GM21367 (cell line): ENCODE data around the gene ZNF557.
"Not testable (repeated sequence)": the region's sequence is repeated elsewhere in the genome, so short reads cannot be mapped to it uniquely, and the experiment has no call there.

Experiments used
- ATAC-seq: cut with Tn5 transposase; IDR thresholded peaks from one replicate; pipeline ENCODE4 v1.9.1; 2021; ENCODE audit not compliant: unreplicated experiment

ZNF557 gene

GRCh38 chr19:7069042-7069903 is at the start of gene ZNF557:
Gene ZNF557, plus strand, starts transcription at chr19:7069703. Its CDS starts 5,372 bp downstream, at chr19:7075075.
- ATAC-seq: peak; percentile 75

- not testable (repeated sequence) for ATAC-seq
Observed at GRCh38 chr19:7021331-7021730, 48.2 kb upstream of the ZNF557 start, which contains the start of gene MBD3L2B. Gene MBD3L2B, minus strand, starts transcription at chr19:7021431. Its CDS starts 34 bp downstream, at chr19:7021397.

- not testable (repeated sequence) for ATAC-seq
Observed at GRCh38 chr19:7028790-7029189, 40.7 kb upstream of the ZNF557 start.

- ATAC-seq: not testable (repeated sequence)
Observed at GRCh38 chr19:7030278-7030677, 39.2 kb upstream of the ZNF557 start, which contains the start of gene MBD3L5. Gene MBD3L5, plus strand, starts transcription at chr19:7030578. Its CDS starts 34 bp downstream, at chr19:7030612.

- ATAC-seq: not testable (repeated sequence)
Observed at GRCh38 chr19:7040079-7040478, 29.4 kb upstream of the ZNF557 start, which contains the start of gene MBD3L4. Gene MBD3L4, minus strand, starts transcription at chr19:7040179. Its CDS starts 35 bp downstream, at chr19:7040144.

- not testable (repeated sequence) for ATAC-seq
Observed at GRCh38 chr19:7041563-7041962, 27.9 kb upstream of the ZNF557 start.

GRCh38 chr19:7049021-7049420 is 20.5 kb upstream of the ZNF557 start, which contains the start of gene MBD3L2:
Gene MBD3L2, plus strand, starts transcription at chr19:7049321. Its CDS starts 53 bp downstream, at chr19:7049374.
- ATAC-seq: not testable (repeated sequence)

- ATAC-seq: not testable (repeated sequence)
Observed at GRCh38 chr19:7051421-7051820, 18.1 kb upstream of the ZNF557 start.

GRCh38 chr19:7052896-7053295 is 16.6 kb upstream of the ZNF557 start:
- not testable (repeated sequence) for ATAC-seq

- ATAC-seq: not testable (repeated sequence)
Observed at GRCh38 chr19:7054635-7055368, 14.7 kb upstream of the ZNF557 start.

- not testable (repeated sequence) for ATAC-seq
Observed at GRCh38 chr19:7055679-7056078, 13.8 kb upstream of the ZNF557 start.

- not testable (repeated sequence) for ATAC-seq
Observed at GRCh38 chr19:7056371-7056770, 13.1 kb upstream of the ZNF557 start.

- ATAC-seq: not testable (repeated sequence)
Observed at GRCh38 chr19:7058576-7058975, 10.9 kb upstream of the ZNF557 start, which contains the start of gene MBD3L3. Gene MBD3L3, minus strand, starts transcription at chr19:7058676. Its CDS starts 71 bp downstream, at chr19:7058605.

GRCh38 chr19:7059977-7060376 is 9.5 kb upstream of the ZNF557 start:
- not testable (repeated sequence) for ATAC-seq

GRCh38 chr19:7063339-7063738 is 6.2 kb upstream of the ZNF557 start:
- no peak for ATAC-seq

GRCh38 chr19:7063764-7064418 is 5.6 kb upstream of the ZNF557 start:
- no peak for ATAC-seq

GRCh38 chr19:7067122-7067521 is 2.4 kb upstream of the ZNF557 start:
- not testable (repeated sequence) for ATAC-seq

GRCh38 chr19:7067716-7068115 is 1.8 kb upstream of the ZNF557 start:
- ATAC-seq: no peak

GRCh38 chr19:7068599-7068998 is 904 bp upstream of the ZNF557 start:
- ATAC-seq: no peak

GRCh38 chr19:7069904-7070226 is 362 bp downstream of the ZNF557 start:
- no peak for ATAC-seq

- ATAC-seq: no peak
Observed at GRCh38 chr19:7072541-7072940, 3.0 kb downstream of the ZNF557 start.
